Gastrocnemius medialis (tissue), 4 donors: ENCODE results near the gene ZFAND4. TPM values are rescaled to one million over a fixed set of nuclear protein-coding genes. Genes with fewer than 3 reads are reported as not detected.
"Not testable (repeated sequence)": the region's sequence is repeated elsewhere in the genome, so short reads cannot be mapped to it uniquely, and the experiment has no call there.

ENCODE experiments used
- ATAC-seq, 2 donors: fragments of 150-250 bp; one replicate each; pipeline ENCODE4 v1.9.1; 2016
- DNase-seq, 2 donors: peaks; one replicate each; pipeline ENCODE4 v3.0.0-alpha.2; 2019
- H3K27ac ChIP-seq, 4 donors: fragments of 200-600 bp; sonication (generic); 1 replicate in 1 of 4; 2 replicates in 3 of 4; pipeline ENCODE4 v1.5.1; 2016 to 2018; ENCODE audit warnings: mild to moderate bottlenecking in 2 of 4, moderate library complexity in 1 of 4
- H3K27me3 ChIP-seq, 3 donors: fragments of 200-600 bp; sonication (generic) in 2 of 3; 1 replicate in 1 of 3; 2 replicates in 2 of 3; pipeline versions ENCODE4 v1.5.1 to v1.6.0; 2016 to 2019; ENCODE audit warnings: mild to moderate bottlenecking in 1 of 3, moderate library complexity in 1 of 3
- H3K36me3 ChIP-seq, 2 donors: fragments of 200-600 bp; sonication (generic) in 1 of 2; one replicate each; pipeline ENCODE4 v1.5.1; 2017 to 2018
- H3K4me1 ChIP-seq, 2 donors: fragments of 200-600 bp; sonication (generic) in 1 of 2; one replicate each; pipeline ENCODE4 v1.5.1; 2016 to 2017; ENCODE audit warnings: mild to moderate bottlenecking in 2 of 2
- H3K4me3 ChIP-seq, 4 donors: fragments of 200-600 bp; sonication (generic) in 3 of 4; 1 replicate in 1 of 4; 2 replicates in 3 of 4; pipeline ENCODE4 v1.5.1; 2016 to 2019; ENCODE audit warnings: mild to moderate bottlenecking in 2 of 4
- H3K9me3 ChIP-seq, 3 donors: fragments of 200-600 bp; sonication (generic) in 2 of 3; 1 replicate in 1 of 3; 2 replicates in 2 of 3; pipeline ENCODE4 v1.5.1; 2016 to 2019
- POLR2A ChIP-seq, 2 donors: fragments of 450-650 bp; IDR thresholded peaks; one replicate each; pipeline ENCODE4 v1.6.1; 2017; ENCODE audit warnings: antibody characterized with exemption in 2 of 2, mild to moderate bottlenecking in 2 of 2, moderate library complexity in 2 of 2
- in situ Hi-C, 4 donors: fragments of 200-750 bp; cut with MboI; loops; one replicate each; pipeline versions ENCODE4 v1.15.0 to v1.8.0; 2017; ENCODE audit warnings: low sequenced_read_pairs in 4 of 4
- intact Hi-C: fragments of 100-400 bp; cut with DNase I; formaldehyde crosslinking; loops from one replicate; pipeline ENCODE4 v1.15.1; 2023; ENCODE audit warnings: low total_unique reads
- total RNA-seq, 4 donors: library from RNA; depleted of rRNA; stranded (reverse); fragments of >200 nt; gene quantifications; one replicate each; pipeline versions ENCODE4 v1.1.0 to v1.2.3, GENCODE V29; 2016
- TF ChIP-seq, protein P1 (sequence below), 5 experiments: fragments of 450-650 bp in 3 of 5; fragments of 200-600 bp in 2 of 5; sonication (generic) in 2 of 5; IDR thresholded peaks in 4 of 5; conservative IDR thresholded peaks in 1 of 5; 1 replicate in 4 of 5; 2 replicates in 1 of 5; pipeline ENCODE4 v1.5.1; 2016 to 2019; ENCODE audit warnings: antibody characterized with exemption in 5 of 5, mild to moderate bottlenecking in 3 of 5, moderate library complexity in 3 of 5

Gene ZFAND4
- total RNA-seq, 4 donors from 2014 or later, result 6.4 to 15.0 (median 12.3) TPM

DNA sequence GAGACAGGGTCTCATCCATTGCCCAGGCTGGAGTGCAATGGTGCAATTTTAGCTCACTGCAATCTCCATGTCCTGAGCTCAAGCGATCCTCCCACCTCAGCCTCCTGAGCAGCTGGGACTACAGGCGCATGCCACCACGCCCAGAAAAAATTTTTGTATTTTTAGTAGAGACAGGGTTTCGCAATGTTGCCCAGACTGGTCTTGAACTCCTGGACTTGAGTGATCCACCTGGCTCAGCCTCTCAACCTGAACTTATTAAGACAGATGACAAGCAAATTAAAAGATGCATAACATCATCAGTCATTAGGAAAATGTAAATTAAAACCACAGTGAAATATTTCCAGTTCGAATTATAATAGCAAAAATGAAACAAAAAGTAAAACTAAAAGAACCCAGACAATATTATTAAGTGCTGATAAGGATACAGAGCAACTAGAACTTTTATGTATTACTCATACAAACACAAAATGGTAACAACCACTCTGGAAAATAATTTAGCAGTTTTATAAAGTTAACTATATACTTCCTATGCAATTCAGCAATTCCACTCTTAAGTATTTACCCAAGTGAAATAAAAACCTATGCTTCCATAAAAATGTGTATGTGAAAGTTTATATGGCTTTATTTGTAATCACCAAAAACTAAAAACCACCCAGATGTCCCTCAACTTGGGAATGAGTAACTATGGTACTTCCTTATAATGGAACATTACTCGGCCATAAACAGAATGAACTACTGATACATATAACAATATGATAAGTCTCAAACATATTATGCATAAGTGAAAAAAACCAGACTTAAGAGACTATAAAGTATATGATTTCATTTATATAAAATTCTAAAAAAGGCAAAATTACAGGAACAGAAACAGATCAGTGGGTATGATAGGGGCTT lies 15.3 kb downstream of the ZFAND4 start:
- Histone ChIP-seq H3K4me1 (peaks cover 8 to 14% of the 10 kb centered on the region in 2 donors), H3K4me3 (no peak overlapping the region), H3K27ac (no peak overlapping the region), H3K36me3 (no peaks in the 10 kb centered on the region), H3K27me3 (no peaks in the 10 kb centered on the region), H3K9me3 (no peaks in the 10 kb centered on the region)
- intact Hi-C loops (no loop called here), in situ Hi-C loops (loop anchor here in 1 of 4 donors (25.0 kb wide), 1 partner anchor 195 kb away; no protein-coding TSS in a partner anchor)
- no peak for TF ChIP-seq POLR2A (IDR thresholded peaks at IDR 0.05)
- TF ChIP-seq, protein P1, sequence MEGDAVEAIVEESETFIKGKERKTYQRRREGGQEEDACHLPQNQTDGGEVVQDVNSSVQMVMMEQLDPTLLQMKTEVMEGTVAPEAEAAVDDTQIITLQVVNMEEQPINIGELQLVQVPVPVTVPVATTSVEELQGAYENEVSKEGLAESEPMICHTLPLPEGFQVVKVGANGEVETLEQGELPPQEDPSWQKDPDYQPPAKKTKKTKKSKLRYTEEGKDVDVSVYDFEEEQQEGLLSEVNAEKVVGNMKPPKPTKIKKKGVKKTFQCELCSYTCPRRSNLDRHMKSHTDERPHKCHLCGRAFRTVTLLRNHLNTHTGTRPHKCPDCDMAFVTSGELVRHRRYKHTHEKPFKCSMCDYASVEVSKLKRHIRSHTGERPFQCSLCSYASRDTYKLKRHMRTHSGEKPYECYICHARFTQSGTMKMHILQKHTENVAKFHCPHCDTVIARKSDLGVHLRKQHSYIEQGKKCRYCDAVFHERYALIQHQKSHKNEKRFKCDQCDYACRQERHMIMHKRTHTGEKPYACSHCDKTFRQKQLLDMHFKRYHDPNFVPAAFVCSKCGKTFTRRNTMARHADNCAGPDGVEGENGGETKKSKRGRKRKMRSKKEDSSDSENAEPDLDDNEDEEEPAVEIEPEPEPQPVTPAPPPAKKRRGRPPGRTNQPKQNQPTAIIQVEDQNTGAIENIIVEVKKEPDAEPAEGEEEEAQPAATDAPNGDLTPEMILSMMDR (IDR thresholded peaks at IDR 0.05 in 4 of 5, conservative IDR thresholded peaks at IDR 0.05 in 1 of 5), result no peak
- no peak for DNase-seq
- ATAC-seq, result no peak

- peaks cover 14 to 21% of the 10 kb centered on the region in 2 donors for H3K4me1 ChIP-seq
- DNase-seq (no peak), ATAC-seq (no peak)
- intact Hi-C loops (no loop called here), in situ Hi-C loops (loop anchor here in 1 of 4 donors (25.0 kb wide), 1 partner anchor 193 kb away; no protein-coding TSS in a partner anchor)
- no peaks in the 10 kb centered on the region for H3K36me3 ChIP-seq
- TF ChIP-seq, protein P1 (IDR thresholded peaks at IDR 0.05 in 4 of 5, conservative IDR thresholded peaks at IDR 0.05 in 1 of 5), result no peak
- no peak for TF ChIP-seq POLR2A (IDR thresholded peaks at IDR 0.05)
- no peak overlapping the region for H3K27ac ChIP-seq
- H3K9me3 ChIP-seq, result no peaks in the 10 kb centered on the region
- H3K4me3 ChIP-seq, result no peak overlapping the region
- H3K27me3 ChIP-seq, result no peaks in the 10 kb centered on the region
These were observed 17.4 kb downstream of the ZFAND4 start for GRCh38 chr10:45655219-45655618.

GRCh38 chr10:45654753-45655141 lies 17.8 kb downstream of the ZFAND4 start:
- H3K36me3 ChIP-seq, H3K9me3 ChIP-seq, intact Hi-C loops, ATAC-seq, H3K27me3 ChIP-seq, DNase-seq, H3K4me3 ChIP-seq, H3K27ac ChIP-seq: not testable (repeated sequence)
- H3K4me1 ChIP-seq, result peaks cover 14 to 21% of the 10 kb centered on the region in 2 donors
- in situ Hi-C loops, result loop anchor here in 1 of 4 donors (25.0 kb wide), 1 partner anchor 192 kb away; no protein-coding TSS in a partner anchor

GRCh38 chr10:45653454-45653853 lies 19.1 kb downstream of the ZFAND4 start:
- no peak overlapping the region for H3K4me3 ChIP-seq
- H3K4me1 ChIP-seq, result peaks cover 14 to 21% of the 10 kb centered on the region in 2 donors
- DNase-seq (no peak), ATAC-seq (no peak)
- H3K9me3 ChIP-seq, result no peaks in the 10 kb centered on the region
- no peak overlapping the region for H3K27ac ChIP-seq
- intact Hi-C loops (no loop called here), in situ Hi-C loops (loop anchor here in 1 of 4 donors (25.0 kb wide), 1 partner anchor 191 kb away; no protein-coding TSS in a partner anchor)
- no peaks in the 10 kb centered on the region for H3K36me3 ChIP-seq
- no peaks in the 10 kb centered on the region for H3K27me3 ChIP-seq
- TF ChIP-seq POLR2A (IDR thresholded peaks at IDR 0.05), result no peak
- TF ChIP-seq, protein P1 (IDR thresholded peaks at IDR 0.05 in 4 of 5, conservative IDR thresholded peaks at IDR 0.05 in 1 of 5), result no peak

GRCh38 chr10:45652511-45652910 lies 20.1 kb downstream of the ZFAND4 start:
- DNase-seq (no peak), ATAC-seq (no peak)
- TF ChIP-seq, protein P1 (IDR thresholded peaks at IDR 0.05 in 4 of 5, conservative IDR thresholded peaks at IDR 0.05 in 1 of 5), result no peak
- no peak for TF ChIP-seq POLR2A (IDR thresholded peaks at IDR 0.05)
- Histone ChIP-seq H3K9me3 (no peaks in the 10 kb centered on the region), H3K27ac (no peak overlapping the region), H3K4me3 (no peak overlapping the region), H3K27me3 (no peaks in the 10 kb centered on the region), H3K4me1 (peaks cover 14 to 21% of the 10 kb centered on the region in 2 donors), H3K36me3 (no peaks in the 10 kb centered on the region)
- in situ Hi-C loops (loop anchor here in 1 of 4 donors (25.0 kb wide), 1 partner anchor 190 kb away; no protein-coding TSS in a partner anchor), intact Hi-C loops (no loop called here)
